ENCODE results near the gene DNASE1L2. TPM values are rescaled to one million over a fixed set of nuclear protein-coding genes. Genes with fewer than 3 reads are reported as not detected.

The DNASE1L2 gene
- total RNA-seq, 1 donor from 2014 or later = 2.1 TPM

DNA sequence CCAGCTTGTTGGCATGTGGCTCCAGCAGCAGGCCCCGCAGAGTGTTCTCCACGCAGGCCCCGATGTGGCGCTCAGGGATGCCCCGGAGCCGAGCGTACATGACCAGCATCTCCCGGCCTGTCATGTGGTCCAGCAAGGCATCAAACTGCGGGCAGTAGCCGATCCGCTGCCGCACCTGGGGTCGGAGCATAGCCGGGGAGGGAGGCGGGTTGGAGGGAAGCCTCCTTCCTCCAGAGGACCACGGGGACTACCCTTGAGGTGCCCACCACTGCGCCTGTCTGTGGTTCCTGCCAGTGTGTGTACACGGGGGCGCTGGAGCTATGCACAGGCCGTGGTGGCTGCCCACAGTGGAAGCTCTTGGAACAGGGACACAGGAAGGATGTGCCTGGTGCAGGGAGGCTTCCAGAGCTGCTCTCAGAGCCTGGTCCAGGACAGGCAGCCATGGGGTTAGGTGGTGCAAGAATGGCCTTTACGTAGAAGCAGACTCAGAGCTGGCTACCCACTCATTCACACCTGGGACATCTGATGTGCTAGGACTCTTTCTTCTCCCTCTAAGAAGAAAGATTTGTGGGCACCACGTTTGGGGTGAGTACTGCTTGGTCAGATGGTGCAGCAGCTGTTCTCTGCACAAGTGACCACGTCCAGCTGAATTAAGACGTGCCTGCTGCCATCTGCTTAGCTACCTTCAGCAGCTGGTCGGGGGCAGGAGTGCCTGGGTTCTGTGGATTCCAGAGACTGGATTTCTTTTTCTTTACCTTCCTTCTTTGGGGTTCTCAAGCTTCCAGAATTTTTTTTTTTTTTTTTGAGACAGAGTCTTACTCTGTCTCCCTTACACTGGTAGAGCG, 42.9 kb downstream of the DNASE1L2 start:
- Mint-ChIP-seq H3K9me3 (no peaks in the 10 kb centered on the region), H3K4me3 (no peak overlapping the region), H3K27me3 (no peaks in the 10 kb centered on the region), H3K4me1 (no peaks in the 10 kb centered on the region), H3K36me3 (ENCODE audit: low read depth) (no peaks in the 10 kb centered on the region), H3K27ac (no peak overlapping the region)
- no peak for DNase-seq
- intact Hi-C loops (cut with micrococcal nuclease) = no loop called here

DNA sequence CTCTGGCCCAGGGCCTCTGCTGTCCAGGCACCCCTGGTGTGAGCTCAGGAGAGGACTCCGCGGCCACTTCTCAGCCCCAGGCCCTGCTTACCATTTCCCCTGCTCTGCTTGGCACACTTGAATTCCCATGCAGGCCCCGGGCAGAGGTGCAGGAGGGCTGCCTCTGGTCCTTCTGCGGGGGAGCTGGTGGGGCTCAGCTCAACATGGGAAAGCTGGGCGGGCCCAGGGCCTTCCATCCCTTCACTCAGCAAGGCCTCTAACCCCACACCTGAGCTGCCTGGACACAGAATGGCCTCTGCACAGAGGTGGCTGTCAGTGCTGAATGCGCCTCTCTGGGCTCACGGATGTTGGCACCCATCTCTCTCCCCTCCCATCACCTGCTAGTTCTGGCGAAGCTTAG, 44.2 kb downstream of the DNASE1L2 start:
- no peak overlapping the region for H3K27ac Mint-ChIP-seq
- no peaks in the 10 kb centered on the region for H3K27me3 Mint-ChIP-seq
- H3K36me3 Mint-ChIP-seq (ENCODE audit: low read depth) = no peaks in the 10 kb centered on the region
- no peaks in the 10 kb centered on the region for H3K9me3 Mint-ChIP-seq
- no peak for DNase-seq
- H3K4me3 Mint-ChIP-seq = no peak overlapping the region
- intact Hi-C loops (cut with micrococcal nuclease) = no loop called here
- no peaks in the 10 kb centered on the region for H3K4me1 Mint-ChIP-seq

DNA sequence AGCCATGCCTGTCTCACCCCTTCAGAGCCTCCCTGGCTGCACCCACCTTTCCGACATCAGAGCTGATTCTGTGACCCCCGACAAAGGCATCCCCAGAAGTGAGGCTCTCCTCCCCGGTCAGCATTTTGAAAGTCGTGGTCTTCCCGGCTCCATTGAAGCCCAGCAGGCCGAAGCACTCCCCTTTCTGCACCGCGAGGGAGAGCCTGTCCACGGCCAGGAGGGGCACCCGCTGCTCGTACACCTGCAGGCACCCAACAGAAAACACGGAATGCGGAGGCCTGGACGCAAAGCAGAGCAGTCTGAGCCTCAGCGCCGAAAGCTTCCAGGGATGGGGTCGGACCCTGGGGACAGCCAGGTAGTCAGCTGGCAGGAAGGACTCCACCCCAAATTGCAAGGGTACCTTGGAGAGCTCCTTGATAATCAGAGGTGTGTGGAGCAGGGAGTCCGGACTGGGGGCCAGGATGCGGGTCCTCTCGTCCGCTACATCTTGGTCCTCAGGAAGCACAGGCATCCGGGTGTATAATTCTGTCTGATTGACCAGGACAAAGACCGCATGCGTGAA, 44.8 kb downstream of the DNASE1L2 start:
- Mint-ChIP-seq H3K27ac (no peak overlapping the region), H3K36me3 (ENCODE audit: low read depth) (no peaks in the 10 kb centered on the region), H3K27me3 (no peaks in the 10 kb centered on the region), H3K4me3 (no peak overlapping the region), H3K4me1 (no peaks in the 10 kb centered on the region), H3K9me3 (no peaks in the 10 kb centered on the region)
- no peak for DNase-seq
- intact Hi-C loops (cut with micrococcal nuclease) = no loop called here

DNA sequence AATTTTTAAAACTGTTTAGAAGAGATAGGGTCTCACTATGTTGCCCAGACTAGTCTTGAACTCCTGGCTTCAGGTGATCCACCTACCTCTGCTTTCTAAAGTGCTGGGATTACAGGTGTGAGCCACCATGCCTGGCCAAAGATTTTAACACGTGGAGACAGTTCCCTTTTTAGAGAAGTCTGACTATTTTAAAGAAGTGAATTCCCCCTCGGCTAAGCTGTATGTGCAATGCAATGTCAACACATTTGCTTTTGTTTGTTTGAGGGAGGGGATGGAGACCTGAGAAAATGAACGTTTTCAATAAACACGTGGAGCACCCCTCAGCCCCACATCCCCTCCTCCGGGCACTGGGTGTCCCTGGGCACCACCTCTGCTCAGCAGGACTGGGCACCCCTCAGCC, 46.0 kb downstream of the DNASE1L2 start:
- H3K9me3 Mint-ChIP-seq = no peaks in the 10 kb centered on the region
- H3K27ac Mint-ChIP-seq = no peak overlapping the region
- DNase-seq = no peak
- H3K36me3 Mint-ChIP-seq (ENCODE audit: low read depth) = no peaks in the 10 kb centered on the region
- H3K4me3 Mint-ChIP-seq = no peak overlapping the region
- no peaks in the 10 kb centered on the region for H3K27me3 Mint-ChIP-seq
- intact Hi-C loops (cut with micrococcal nuclease) = no loop called here
- no peaks in the 10 kb centered on the region for H3K4me1 Mint-ChIP-seq

DNA sequence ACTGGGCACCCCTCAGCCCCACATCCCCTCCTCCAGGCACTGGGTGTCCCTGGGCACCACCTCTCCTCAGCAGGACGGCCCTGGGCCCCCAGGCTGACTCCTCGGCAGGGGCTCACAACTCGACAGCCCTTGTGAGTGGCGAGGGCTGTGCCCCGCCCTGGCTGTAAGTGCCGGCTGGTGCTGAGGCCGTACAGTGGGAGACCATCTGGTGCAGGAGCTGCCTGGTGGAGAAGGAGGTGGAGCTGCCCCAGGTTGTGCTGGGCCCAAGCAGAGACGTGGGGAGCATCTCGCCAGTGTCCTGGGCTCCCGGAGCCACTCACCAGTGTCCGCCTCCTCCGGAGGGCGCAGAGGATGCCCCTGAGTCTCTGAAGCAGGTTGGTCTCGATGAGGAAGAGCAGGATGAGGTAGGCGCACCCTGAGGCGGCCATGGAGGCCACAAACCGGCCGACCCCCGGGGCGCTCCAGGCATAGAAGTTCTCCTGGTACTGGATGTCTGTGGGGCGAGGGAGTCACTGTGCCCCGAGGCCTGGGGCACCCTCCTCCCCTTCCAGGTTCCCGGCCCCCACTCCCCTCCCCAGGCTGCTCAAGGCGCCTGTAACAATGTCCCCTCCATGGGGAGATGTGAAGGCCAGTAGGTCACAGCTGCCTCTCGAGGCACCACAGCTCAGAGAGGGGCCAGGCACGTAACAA, 46.8 kb downstream of the DNASE1L2 start:
- intact Hi-C loops (cut with micrococcal nuclease) = no loop called here
- DNase-seq = no peak
- no peak overlapping the region for H3K27ac Mint-ChIP-seq
- H3K4me1 Mint-ChIP-seq = no peaks in the 10 kb centered on the region
- H3K4me3 Mint-ChIP-seq = no peak overlapping the region
- no peaks in the 10 kb centered on the region for H3K27me3 Mint-ChIP-seq
- no peaks in the 10 kb centered on the region for H3K36me3 Mint-ChIP-seq (ENCODE audit: low read depth)
- no peaks in the 10 kb centered on the region for H3K9me3 Mint-ChIP-seq

DNA sequence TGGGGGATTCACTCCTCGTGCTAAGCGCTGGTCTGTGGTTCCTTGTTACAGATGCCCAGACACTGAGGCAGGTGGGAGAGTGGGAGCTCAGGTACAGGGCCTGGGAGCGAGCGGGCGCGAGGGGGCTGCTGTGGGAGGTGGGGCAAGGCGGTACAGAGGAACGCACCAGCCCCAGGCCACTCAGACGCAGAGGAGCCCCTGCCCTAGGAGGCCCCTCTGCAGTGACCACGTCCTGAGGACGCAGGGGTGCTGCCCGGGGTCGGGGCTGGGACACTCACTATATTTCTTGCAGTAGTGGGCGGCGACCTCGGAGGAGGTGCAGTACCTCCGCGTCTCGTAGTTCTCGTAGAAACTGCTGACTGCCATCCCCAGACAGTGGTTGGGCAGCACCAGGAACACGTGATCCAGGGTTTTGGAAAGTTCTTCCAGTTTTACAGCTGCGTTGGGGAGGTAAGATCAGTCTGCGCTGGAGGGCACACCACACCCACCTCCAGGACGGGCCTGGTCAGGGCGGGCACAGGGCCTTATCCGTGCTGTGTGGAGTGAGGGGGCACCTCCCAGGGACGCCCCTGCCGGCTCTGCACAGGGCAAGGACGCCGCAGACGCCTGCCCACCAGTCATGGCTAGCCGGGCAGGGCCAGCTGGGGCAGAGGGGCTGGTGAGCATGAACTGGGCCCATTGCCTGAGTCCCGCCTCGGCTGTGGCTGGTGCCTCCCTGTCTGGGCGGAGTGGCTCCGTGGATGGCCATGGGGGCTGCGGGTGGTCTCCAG, 47.9 kb downstream of the DNASE1L2 start:
- Mint-ChIP-seq H3K36me3 (ENCODE audit: low read depth) (no peaks in the 10 kb centered on the region), H3K27ac (no peak overlapping the region), H3K4me3 (no peak overlapping the region), H3K27me3 (no peaks in the 10 kb centered on the region), H3K9me3 (no peaks in the 10 kb centered on the region), H3K4me1 (no peaks in the 10 kb centered on the region)
- no peak for DNase-seq
- intact Hi-C loops (cut with micrococcal nuclease) = no loop called here

DNA sequence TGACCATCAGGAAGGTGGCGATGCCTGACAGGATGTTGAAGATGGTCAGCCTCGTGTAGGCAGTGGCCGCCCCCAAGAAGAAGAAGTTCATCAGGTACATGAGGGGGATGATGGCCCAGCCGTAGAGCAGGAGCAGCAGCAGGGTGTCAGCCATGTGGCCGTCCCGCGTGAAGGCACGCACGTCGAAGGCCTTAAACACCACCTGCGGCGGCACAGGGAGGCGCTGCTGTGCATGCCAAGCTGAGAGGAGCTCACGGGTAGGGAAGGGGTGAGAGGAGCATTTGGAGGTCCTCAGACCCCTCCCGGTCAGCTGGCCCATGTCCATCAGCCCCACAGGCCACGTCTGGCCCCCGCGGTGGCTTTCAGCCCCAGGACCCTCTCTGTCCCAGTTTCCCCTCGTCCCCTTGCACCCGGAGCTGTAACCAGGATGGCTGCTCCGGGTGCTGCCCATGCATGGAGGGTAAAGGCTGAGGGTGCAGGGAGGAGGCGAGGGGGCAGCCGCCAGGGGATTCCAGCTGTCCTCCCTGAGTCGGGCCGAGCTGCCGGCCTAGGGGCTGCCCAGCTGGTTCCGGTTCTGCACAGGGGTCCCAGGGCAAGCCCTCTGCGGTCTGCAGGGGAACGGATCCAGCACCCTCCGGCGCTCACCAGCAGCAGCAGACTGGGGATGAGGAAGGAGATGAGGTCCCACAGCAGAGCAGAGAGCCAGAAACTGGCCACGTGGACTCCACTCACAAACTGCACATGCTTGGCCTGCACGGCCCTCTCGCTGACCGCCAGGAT, 48.7 kb downstream of the DNASE1L2 start:
- Mint-ChIP-seq H3K36me3 (ENCODE audit: low read depth) (no peaks in the 10 kb centered on the region), H3K4me1 (no peaks in the 10 kb centered on the region), H3K9me3 (no peaks in the 10 kb centered on the region), H3K27ac (no peak overlapping the region), H3K4me3 (no peak overlapping the region), H3K27me3 (no peaks in the 10 kb centered on the region)
- no peak for DNase-seq
- intact Hi-C loops (cut with micrococcal nuclease) = no loop called here

DNA sequence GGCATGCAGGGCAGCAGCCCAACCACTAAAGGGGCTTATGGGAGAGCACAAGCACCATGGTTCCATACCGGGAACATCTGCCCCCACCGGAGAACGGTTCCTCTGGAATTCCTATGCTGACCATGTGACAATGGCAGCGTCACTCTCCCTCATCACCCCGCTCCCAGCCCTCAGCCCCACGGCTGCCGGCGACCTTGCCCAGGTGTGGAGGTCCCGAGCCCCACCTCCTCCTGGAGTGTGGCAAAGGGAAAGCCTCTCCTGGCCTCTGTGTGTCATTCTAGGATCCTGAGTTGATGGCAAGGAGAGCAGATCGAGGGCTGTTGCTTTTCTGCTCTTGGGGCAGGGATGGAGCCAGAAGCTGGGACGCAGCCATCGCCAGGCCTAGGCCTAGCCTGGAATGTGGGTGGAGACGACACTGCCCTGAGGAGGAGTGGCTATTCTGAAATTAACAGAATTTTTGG, 49.5 kb downstream of the DNASE1L2 start:
- Mint-ChIP-seq H3K9me3 (no peaks in the 10 kb centered on the region), H3K4me3 (no peak overlapping the region), H3K36me3 (ENCODE audit: low read depth) (no peaks in the 10 kb centered on the region), H3K27me3 (no peaks in the 10 kb centered on the region), H3K4me1 (no peaks in the 10 kb centered on the region), H3K27ac (no peak overlapping the region)
- no peak for DNase-seq
- intact Hi-C loops (cut with micrococcal nuclease) = no loop called here

DNA sequence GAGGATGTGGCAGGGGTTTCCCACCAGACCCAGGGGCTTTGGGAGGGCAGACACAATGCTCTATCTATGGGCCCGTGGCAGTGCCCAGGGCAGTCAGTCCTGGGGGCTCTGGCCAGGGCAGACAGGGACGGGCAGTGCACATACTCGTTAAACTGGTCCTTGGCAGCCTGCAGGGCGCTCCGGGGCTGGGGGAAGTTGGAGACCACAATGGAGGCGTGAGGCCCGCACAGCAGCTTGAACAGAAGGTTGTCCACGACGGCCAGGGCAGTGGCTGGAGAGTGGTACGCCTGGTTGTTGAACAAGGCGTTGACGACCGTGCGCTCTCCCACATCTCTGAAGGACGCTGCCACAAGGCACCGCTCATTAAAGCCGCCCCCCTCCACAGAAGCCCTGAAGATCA, 50.3 kb downstream of the DNASE1L2 start:
- no peaks in the 10 kb centered on the region for H3K4me1 Mint-ChIP-seq
- intact Hi-C loops (cut with micrococcal nuclease) = no loop called here
- no peaks in the 10 kb centered on the region for H3K9me3 Mint-ChIP-seq
- no peaks in the 10 kb centered on the region for H3K36me3 Mint-ChIP-seq (ENCODE audit: low read depth)
- H3K4me3 Mint-ChIP-seq = no peak overlapping the region
- no peak overlapping the region for H3K27ac Mint-ChIP-seq
- no peaks in the 10 kb centered on the region for H3K27me3 Mint-ChIP-seq
- DNase-seq = no peak

DNA sequence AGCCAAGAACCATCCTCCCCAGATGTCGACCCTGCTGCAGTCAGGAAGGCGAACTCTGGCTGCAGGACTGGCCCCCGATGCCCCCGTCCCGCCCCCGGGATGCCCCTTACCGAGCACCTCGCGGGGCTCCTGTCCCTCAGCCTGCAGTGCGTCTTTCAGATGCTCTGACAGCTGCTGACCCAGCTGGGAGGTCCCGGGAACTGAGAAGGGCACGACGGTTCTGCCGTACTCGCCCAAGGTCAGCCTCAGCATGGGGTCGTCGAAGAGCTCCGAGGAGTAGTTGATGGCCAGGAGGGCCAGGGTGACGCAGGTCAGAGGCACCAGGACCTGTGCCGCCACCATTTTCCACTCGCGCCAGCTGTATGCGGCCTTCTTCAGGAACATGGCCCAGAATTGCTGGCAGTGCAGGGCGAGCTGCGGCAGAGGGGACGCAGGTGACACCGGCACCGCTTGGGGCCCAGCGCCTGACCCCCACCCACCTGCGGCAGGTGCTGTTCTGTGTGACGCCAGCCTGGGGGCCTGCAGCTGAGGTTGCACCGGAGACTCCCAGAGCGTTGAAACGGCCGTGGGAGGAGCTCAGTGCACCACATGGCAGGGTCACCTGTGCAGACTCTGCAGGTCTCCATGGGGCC, 51.8 kb downstream of the DNASE1L2 start:
- intact Hi-C loops (cut with micrococcal nuclease) = no loop called here
- H3K36me3 Mint-ChIP-seq (ENCODE audit: low read depth) = no peaks in the 10 kb centered on the region
- H3K9me3 Mint-ChIP-seq = no peaks in the 10 kb centered on the region
- no peak overlapping the region for H3K4me3 Mint-ChIP-seq
- no peaks in the 10 kb centered on the region for H3K4me1 Mint-ChIP-seq
- no peak overlapping the region for H3K27ac Mint-ChIP-seq
- H3K27me3 Mint-ChIP-seq = no peaks in the 10 kb centered on the region
- no peak for DNase-seq

All from activated CD4-positive, alpha-beta T cell treated with anti-CD3 and anti-CD28 coated beads, Interleukin-2, amount 10 ng/mL, durations not matched to agents 24 days and 14 days (primary cell).